ENCODE data around the gene BCR. TPM values are rescaled to one million over a fixed set of nuclear protein-coding genes. Genes with fewer than 3 reads are reported as not detected.

Gene BCR
- total RNA-seq, 1 donor from 2014 or later = 69.0 TPM

GRCh38 chr22:23269441-23270211 lies 89.3 kb downstream of the BCR start:
- no peak for DNase-seq (ENCODE audit: low read depth)
- no peak for TF ChIP-seq CTCF (conservative IDR thresholded peaks at IDR 0.05; ENCODE audit: low read depth, low read length)
- no peak overlapping the region for H3K4me3 ChIP-seq (ENCODE audit: low read depth, low read length)

GRCh38 chr22:23270212-23270733 lies 90.0 kb downstream of the BCR start:
- peak; percentile 37 for TF ChIP-seq CTCF (conservative IDR thresholded peaks at IDR 0.05; ENCODE audit: low read depth, low read length)
- H3K4me3 ChIP-seq (ENCODE audit: low read depth, low read length) = no peak overlapping the region
- DNase-seq (ENCODE audit: low read depth) = no peak

GRCh38 chr22:23270798-23271596 lies 90.7 kb downstream of the BCR start:
- no peak for TF ChIP-seq CTCF (conservative IDR thresholded peaks at IDR 0.05; ENCODE audit: low read depth, low read length)
- DNase-seq (ENCODE audit: low read depth) = no peak
- no peak overlapping the region for H3K4me3 ChIP-seq (ENCODE audit: low read depth, low read length)

- no peak for TF ChIP-seq CTCF (conservative IDR thresholded peaks at IDR 0.05; ENCODE audit: low read depth, low read length)
- DNase-seq (ENCODE audit: low read depth) = no peak
- no peak overlapping the region for H3K4me3 ChIP-seq (ENCODE audit: low read depth, low read length)
Measured at GRCh38 chr22:23271597-23271908, 91.2 kb downstream of the BCR start.

GRCh38 chr22:23272371-23272770 lies 92.1 kb downstream of the BCR start:
- DNase-seq (ENCODE audit: low read depth) = no peak
- H3K4me3 ChIP-seq (ENCODE audit: low read depth, low read length) = no peak overlapping the region
- TF ChIP-seq CTCF (conservative IDR thresholded peaks at IDR 0.05; ENCODE audit: low read depth, low read length) = no peak

- H3K4me3 ChIP-seq (ENCODE audit: low read depth, low read length) = no peak overlapping the region
Measured at GRCh38 chr22:23272834-23273233, 92.5 kb downstream of the BCR start.

More at GRCh38 chr22:23272834-23273233, 92.5 kb downstream of the BCR start:
- no peak for TF ChIP-seq CTCF (conservative IDR thresholded peaks at IDR 0.05; ENCODE audit: low read depth, low read length)
- no peak for DNase-seq (ENCODE audit: low read depth)
